B cell (primary cell): ENCODE data around the gene ETS1.

ENCODE experiments used
- EZH2 ChIP-seq: IDR thresholded peaks from 2 replicates; pipeline ENCODE4 v1.6.1; 2012; ENCODE audit warnings: borderline replicate concordance, low read depth, mild to moderate bottlenecking, moderate library complexity, low read length; ENCODE audit not compliant: insufficient read depth, poor library complexity, severe bottlenecking
- TF ChIP-seq, protein P1 (sequence below): fragments of 200-600 bp; IDR thresholded peaks from one replicate; pipeline ENCODE4 v1.8.0; 2022; ENCODE audit warnings: antibody characterized with exemption, mild to moderate bottlenecking

- TF ChIP-seq, protein P1, sequence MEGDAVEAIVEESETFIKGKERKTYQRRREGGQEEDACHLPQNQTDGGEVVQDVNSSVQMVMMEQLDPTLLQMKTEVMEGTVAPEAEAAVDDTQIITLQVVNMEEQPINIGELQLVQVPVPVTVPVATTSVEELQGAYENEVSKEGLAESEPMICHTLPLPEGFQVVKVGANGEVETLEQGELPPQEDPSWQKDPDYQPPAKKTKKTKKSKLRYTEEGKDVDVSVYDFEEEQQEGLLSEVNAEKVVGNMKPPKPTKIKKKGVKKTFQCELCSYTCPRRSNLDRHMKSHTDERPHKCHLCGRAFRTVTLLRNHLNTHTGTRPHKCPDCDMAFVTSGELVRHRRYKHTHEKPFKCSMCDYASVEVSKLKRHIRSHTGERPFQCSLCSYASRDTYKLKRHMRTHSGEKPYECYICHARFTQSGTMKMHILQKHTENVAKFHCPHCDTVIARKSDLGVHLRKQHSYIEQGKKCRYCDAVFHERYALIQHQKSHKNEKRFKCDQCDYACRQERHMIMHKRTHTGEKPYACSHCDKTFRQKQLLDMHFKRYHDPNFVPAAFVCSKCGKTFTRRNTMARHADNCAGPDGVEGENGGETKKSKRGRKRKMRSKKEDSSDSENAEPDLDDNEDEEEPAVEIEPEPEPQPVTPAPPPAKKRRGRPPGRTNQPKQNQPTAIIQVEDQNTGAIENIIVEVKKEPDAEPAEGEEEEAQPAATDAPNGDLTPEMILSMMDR: no peak
- no peak for TF ChIP-seq EZH2
Measured at GRCh38 chr11:128595775-128596174, 8.4 kb upstream of the ETS1 start.
